ENCODE data around the gene BTF3L4. TPM values are rescaled to one million over a fixed set of nuclear protein-coding genes. Genes with fewer than 3 reads are reported as not detected.

The BTF3L4 gene
- total RNA-seq, 1 donor = 119 TPM

- no peak overlapping the region for H2AFZ ChIP-seq (ENCODE audit: low read length)
- DNase-seq (ENCODE audit: insufficient read length, low spot score, missing footprints) = no peak
- H3K36me3 ChIP-seq (ENCODE audit: insufficient read depth, low read length) = peaks cover 32% of the 10 kb centered on the region
- TF ChIP-seq CTCF (IDR thresholded peaks at IDR 0.05; ENCODE audit: extremely low read depth, low read depth, low read length) = no peak
- no peaks in the 10 kb centered on the region for H3K27me3 ChIP-seq (ENCODE audit: insufficient read depth, low read length)
- H3K79me2 ChIP-seq (ENCODE audit: insufficient read depth, low read length) = peaks cover 74% of the 10 kb centered on the region
- H3K4me1 ChIP-seq (ENCODE audit: insufficient read depth, low read length) = peaks cover 40% of the 10 kb centered on the region
- no peak overlapping the region for H3K27ac ChIP-seq (ENCODE audit: low read depth, low read length)
- no peak overlapping the region for H3K4me3 ChIP-seq (ENCODE audit: insufficient read depth, low read length)
- H3K4me2 ChIP-seq (ENCODE audit: insufficient read depth, low read length) = peak overlapping the region; percentile 64
- H4K20me1 ChIP-seq (ENCODE audit: insufficient read depth, low read length) = peaks cover 22% of the 10 kb centered on the region
- H3K9me3 ChIP-seq (ENCODE audit: low read depth, low read length) = no peaks in the 10 kb centered on the region
Measured at GRCh38 chr1:52059888-52060287, 3.8 kb downstream of the BTF3L4 start.

- no peaks in the 10 kb centered on the region for H3K27me3 ChIP-seq (ENCODE audit: insufficient read depth, low read length)
- H3K79me2 ChIP-seq (ENCODE audit: insufficient read depth, low read length) = peaks cover 73% of the 10 kb centered on the region
- no peaks in the 10 kb centered on the region for H3K9me3 ChIP-seq (ENCODE audit: low read depth, low read length)
- H2AFZ ChIP-seq (ENCODE audit: low read length) = no peak overlapping the region
- no peak overlapping the region for H3K27ac ChIP-seq (ENCODE audit: low read depth, low read length)
- peaks cover 22% of the 10 kb centered on the region for H4K20me1 ChIP-seq (ENCODE audit: insufficient read depth, low read length)
- TF ChIP-seq CTCF (IDR thresholded peaks at IDR 0.05; ENCODE audit: extremely low read depth, low read depth, low read length) = no peak
- H3K4me2 ChIP-seq (ENCODE audit: insufficient read depth, low read length) = no peak overlapping the region
- H3K4me1 ChIP-seq (ENCODE audit: insufficient read depth, low read length) = peaks cover 36% of the 10 kb centered on the region
- no peak overlapping the region for H3K4me3 ChIP-seq (ENCODE audit: insufficient read depth, low read length)
- no peak for DNase-seq (ENCODE audit: insufficient read length, low spot score, missing footprints)
- H3K36me3 ChIP-seq (ENCODE audit: insufficient read depth, low read length) = peaks cover 40% of the 10 kb centered on the region
Measured at GRCh38 chr1:52060822-52061221, 4.7 kb downstream of the BTF3L4 start.

GRCh38 chr1:52063192-52063591 is 7.1 kb downstream of the BTF3L4 start:
- peaks cover 17% of the 10 kb centered on the region for H4K20me1 ChIP-seq (ENCODE audit: insufficient read depth, low read length)
- H3K4me2 ChIP-seq (ENCODE audit: insufficient read depth, low read length) = no peak overlapping the region
- H3K4me3 ChIP-seq (ENCODE audit: insufficient read depth, low read length) = no peak overlapping the region
- peaks cover 65% of the 10 kb centered on the region for H3K79me2 ChIP-seq (ENCODE audit: insufficient read depth, low read length)
- DNase-seq (ENCODE audit: insufficient read length, low spot score, missing footprints) = peak; percentile 34
- no peak overlapping the region for H3K27ac ChIP-seq (ENCODE audit: low read depth, low read length)
- H3K9me3 ChIP-seq (ENCODE audit: low read depth, low read length) = no peaks in the 10 kb centered on the region
- no peaks in the 10 kb centered on the region for H3K27me3 ChIP-seq (ENCODE audit: insufficient read depth, low read length)
- H2AFZ ChIP-seq (ENCODE audit: low read length) = no peak overlapping the region
- peaks cover 57% of the 10 kb centered on the region for H3K36me3 ChIP-seq (ENCODE audit: insufficient read depth, low read length)
- H3K4me1 ChIP-seq (ENCODE audit: insufficient read depth, low read length) = peaks cover 17% of the 10 kb centered on the region
- TF ChIP-seq CTCF (IDR thresholded peaks at IDR 0.05; ENCODE audit: extremely low read depth, low read depth, low read length) = no peak

- no peaks in the 10 kb centered on the region for H3K27me3 ChIP-seq (ENCODE audit: insufficient read depth, low read length)
- no peak overlapping the region for H3K4me3 ChIP-seq (ENCODE audit: insufficient read depth, low read length)
- no peak overlapping the region for H3K4me2 ChIP-seq (ENCODE audit: insufficient read depth, low read length)
- no peak overlapping the region for H2AFZ ChIP-seq (ENCODE audit: low read length)
- no peaks in the 10 kb centered on the region for H3K9me3 ChIP-seq (ENCODE audit: low read depth, low read length)
- TF ChIP-seq CTCF (IDR thresholded peaks at IDR 0.05; ENCODE audit: extremely low read depth, low read depth, low read length) = no peak
- no peak for DNase-seq (ENCODE audit: insufficient read length, low spot score, missing footprints)
- no peaks in the 10 kb centered on the region for H3K4me1 ChIP-seq (ENCODE audit: insufficient read depth, low read length)
- H3K79me2 ChIP-seq (ENCODE audit: insufficient read depth, low read length) = peaks cover 53% of the 10 kb centered on the region
- peaks cover 27% of the 10 kb centered on the region for H3K36me3 ChIP-seq (ENCODE audit: insufficient read depth, low read length)
- no peaks in the 10 kb centered on the region for H4K20me1 ChIP-seq (ENCODE audit: insufficient read depth, low read length)
- no peak overlapping the region for H3K27ac ChIP-seq (ENCODE audit: low read depth, low read length)
Measured at GRCh38 chr1:52070704-52071103, 14.6 kb downstream of the BTF3L4 start.

Measured in osteoblast (primary cell).